ENCODE measurements around the gene MBTPS1.

Gene MBTPS1

GRCh38 chr16:84103678-84104077 lies 13.1 kb downstream of the MBTPS1 start:
- Histone ChIP-seq H3K36me3 (ENCODE audit: low read length) (0 out of 2 replicates have a peak, but pooled peaks cover 4% of the 10 kb centered on the region), H3K27me3 (ENCODE audit: low read length) (no peaks in the 10 kb centered on the region), H4K20me1 (ENCODE audit: low read depth, low read length) (no peaks in the 10 kb centered on the region; the same call in 1 of the 2 replicates), H3K4me2 (ENCODE audit: low read depth, low read length, poor library complexity, severe bottlenecking) (no peak overlapping the region), H3K9me3 (ENCODE audit: insufficient read depth, low read length) (no peaks in the 10 kb centered on the region), H2AFZ (ENCODE audit: low read depth, low read length, severe bottlenecking) (no peak overlapping the region), H3K79me2 (ENCODE audit: insufficient read depth, low read length) (peaks cover 74% of the 10 kb centered on the region), H3K9ac (ENCODE audit: low read length) (no peak overlapping the region), H3K4me3 (ENCODE audit: insufficient read depth, low read length, poor library complexity, severe bottlenecking) (no peak overlapping the region), H3F3A (ENCODE audit: insufficient read depth) (0 out of 2 replicates have a peak, but pooled peaks cover 3% of the 10 kb centered on the region), H3K9me2 (replicated peaks; ENCODE audit: insufficient read depth, low read length) (no peaks in the 10 kb centered on the region), H3K27ac (ENCODE audit: low read depth, low read length) (no peak overlapping the region)
- TF ChIP-seq CTCF (IDR thresholded peaks at IDR 0.05; ENCODE audit: insufficient read depth, low read length, poor library complexity, severe bottlenecking): no peak
- no peak for TF ChIP-seq EZH2phosphoT487 (conservative IDR thresholded peaks at IDR 0.05; ENCODE audit: low read length)

GRCh38 chr16:84098939-84099338 lies 17.8 kb downstream of the MBTPS1 start:
- H3K9me3 ChIP-seq (ENCODE audit: insufficient read depth, low read length): no peaks in the 10 kb centered on the region
- no peak overlapping the region for H3K9ac ChIP-seq (ENCODE audit: low read length)
- H3F3A ChIP-seq (ENCODE audit: insufficient read depth): 0 out of 2 replicates have a peak, but pooled peaks cover 3% of the 10 kb centered on the region
- H3K4me3 ChIP-seq (ENCODE audit: insufficient read depth, low read length, poor library complexity, severe bottlenecking): no peak overlapping the region
- no peak for TF ChIP-seq CTCF (IDR thresholded peaks at IDR 0.05; ENCODE audit: insufficient read depth, low read length, poor library complexity, severe bottlenecking)
- TF ChIP-seq EZH2phosphoT487 (conservative IDR thresholded peaks at IDR 0.05; ENCODE audit: low read length): no peak
- H3K4me2 ChIP-seq (ENCODE audit: low read depth, low read length, poor library complexity, severe bottlenecking): no peak overlapping the region
- H2AFZ ChIP-seq (ENCODE audit: low read depth, low read length, severe bottlenecking): no peak overlapping the region
- no peak overlapping the region for H3K27ac ChIP-seq (ENCODE audit: low read depth, low read length)
- peaks cover 32% of the 10 kb centered on the region for H3K79me2 ChIP-seq (ENCODE audit: insufficient read depth, low read length)
- no peaks in the 10 kb centered on the region for H3K27me3 ChIP-seq (ENCODE audit: low read length)
- H3K9me2 ChIP-seq (replicated peaks; ENCODE audit: insufficient read depth, low read length): no peaks in the 10 kb centered on the region
- no peaks in the 10 kb centered on the region for H4K20me1 ChIP-seq (ENCODE audit: low read depth, low read length)
- H3K36me3 ChIP-seq (ENCODE audit: low read length): peaks cover 16% of the 10 kb centered on the region; the same call in 1 of the 2 replicates

- Histone ChIP-seq H2AFZ (ENCODE audit: low read depth, low read length, severe bottlenecking) (no peak overlapping the region), H3K9ac (ENCODE audit: low read length) (no peak overlapping the region), H3K9me3 (ENCODE audit: insufficient read depth, low read length) (no peaks in the 10 kb centered on the region), H4K20me1 (ENCODE audit: low read depth, low read length) (no peaks in the 10 kb centered on the region), H3K79me2 (ENCODE audit: insufficient read depth, low read length) (peaks cover 8% of the 10 kb centered on the region), H3K27ac (ENCODE audit: low read depth, low read length) (no peak overlapping the region), H3K27me3 (ENCODE audit: low read length) (no peaks in the 10 kb centered on the region), H3K4me3 (ENCODE audit: insufficient read depth, low read length, poor library complexity, severe bottlenecking) (no peak overlapping the region), H3K9me2 (replicated peaks; ENCODE audit: insufficient read depth, low read length) (no peaks in the 10 kb centered on the region), H3K4me2 (ENCODE audit: low read depth, low read length, poor library complexity, severe bottlenecking) (no peak overlapping the region), H3F3A (ENCODE audit: insufficient read depth) (no peaks in the 10 kb centered on the region), H3K36me3 (ENCODE audit: low read length) (peaks cover 24% of the 10 kb centered on the region; the same call in 1 of the 2 replicates)
- TF ChIP-seq CTCF (IDR thresholded peaks at IDR 0.05; ENCODE audit: insufficient read depth, low read length, poor library complexity, severe bottlenecking): no peak
- TF ChIP-seq EZH2phosphoT487 (conservative IDR thresholded peaks at IDR 0.05; ENCODE audit: low read length): no peak
Measured at GRCh38 chr16:84096447-84097005, 20.2 kb downstream of the MBTPS1 start.
